Measurements from ENCODE around the gene SP140. TPM values are rescaled to one million over a fixed set of nuclear protein-coding genes. Genes with fewer than 3 reads are reported as not detected.
"Not testable (repeated sequence)": the region's sequence is repeated elsewhere in the genome, so short reads cannot be mapped to it uniquely, and the experiment has no call there.

SP140 gene
- total RNA-seq, 4 donors from 2014 or later: 0.65 to 2.5 (median 2.5) TPM; not detected in 1

GRCh38 chr2:230256733-230257332 is 31.3 kb downstream of the SP140 start:
- no peak overlapping the region for H3K4me3 ChIP-seq
- TF ChIP-seq EP300 (IDR thresholded peaks at IDR 0.05): no peak
- TF ChIP-seq CTCF (IDR thresholded peaks at IDR 0.05): no peak
- TF ChIP-seq POLR2AphosphoS5 (IDR thresholded peaks at IDR 0.05): no peak
- TF ChIP-seq POLR2A (IDR thresholded peaks at IDR 0.05; ENCODE audit: low read depth): no peak
- H3K4me1 ChIP-seq: peaks cover 0 to 11% (median 0%) of the 10 kb centered on the region in 4 donors
- H3K9me3 ChIP-seq: no peaks in the 10 kb centered on the region
- 72% methylated on average over 3 of the region's 3 CpGs for WGBS
- no peak overlapping the region for H3K27ac ChIP-seq (replicated peaks in 1 of 4)
- DNase-seq (ENCODE audit: extremely low spot score): no peak
- intact Hi-C loops (cut with DNase I): no loop called here
- no peaks in the 10 kb centered on the region for H3K27me3 ChIP-seq
- H3K36me3 ChIP-seq: no peaks in the 10 kb centered on the region

GRCh38 chr2:230258483-230258882 is 32.9 kb downstream of the SP140 start:
- no peak for DNase-seq (ENCODE audit: extremely low spot score)
- 63% methylated on average over 4 of the region's 4 CpGs for WGBS
- no peaks in the 10 kb centered on the region for H3K27me3 ChIP-seq
- H3K27ac ChIP-seq (replicated peaks in 1 of 4): no peak overlapping the region
- H3K36me3 ChIP-seq: no peaks in the 10 kb centered on the region
- H3K4me3 ChIP-seq: no peak overlapping the region
- no peaks in the 10 kb centered on the region for H3K9me3 ChIP-seq
- intact Hi-C loops (cut with DNase I): no loop called here
- TF ChIP-seq CTCF (IDR thresholded peaks at IDR 0.05): no peak
- TF ChIP-seq POLR2AphosphoS5 (IDR thresholded peaks at IDR 0.05): no peak
- no peak for TF ChIP-seq EP300 (IDR thresholded peaks at IDR 0.05)
- TF ChIP-seq POLR2A (IDR thresholded peaks at IDR 0.05; ENCODE audit: low read depth): no peak
- H3K4me1 ChIP-seq: peaks cover 0 to 11% (median 0%) of the 10 kb centered on the region in 4 donors

GRCh38 chr2:230262246-230262645 is 36.7 kb downstream of the SP140 start:
- TF ChIP-seq POLR2AphosphoS5 (IDR thresholded peaks at IDR 0.05) (no peak), EP300 (IDR thresholded peaks at IDR 0.05) (no peak), CTCF (IDR thresholded peaks at IDR 0.05) (no peak), POLR2A (IDR thresholded peaks at IDR 0.05; ENCODE audit: low read depth) (no peak)
- no peaks in the 10 kb centered on the region for H3K27me3 ChIP-seq
- no peaks in the 10 kb centered on the region for H3K9me3 ChIP-seq
- WGBS: 84% methylated on average over 5 of the region's 5 CpGs
- DNase-seq (ENCODE audit: extremely low spot score): no peak
- H3K4me3 ChIP-seq: no peak overlapping the region
- no peaks in the 10 kb centered on the region for H3K36me3 ChIP-seq
- intact Hi-C loops (cut with DNase I): no loop called here
- no peak overlapping the region for H3K27ac ChIP-seq (replicated peaks in 1 of 4)
- peaks cover 0 to 11% (median 0%) of the 10 kb centered on the region in 4 donors for H3K4me1 ChIP-seq

GRCh38 chr2:230264945-230265344 is 39.4 kb downstream of the SP140 start:
- H3K27me3 ChIP-seq; H3K4me1 ChIP-seq; intact Hi-C loops (cut with DNase I); H3K27ac ChIP-seq (replicated peaks in 1 of 4); DNase-seq (ENCODE audit: extremely low spot score); H3K4me3 ChIP-seq; H3K9me3 ChIP-seq; H3K36me3 ChIP-seq: not testable (repeated sequence)
- WGBS: 50% methylated on average over 1 of the region's 4 CpGs

- H3K4me3 ChIP-seq: no peak overlapping the region
- intact Hi-C loops (cut with DNase I): no loop called here
- DNase-seq (ENCODE audit: extremely low spot score): no peak
- peaks cover 0 to 7% (median 0%) of the 10 kb centered on the region in 4 donors for H3K4me1 ChIP-seq
- H3K27me3 ChIP-seq: no peaks in the 10 kb centered on the region
- no peaks in the 10 kb centered on the region for H3K9me3 ChIP-seq
- no peaks in the 10 kb centered on the region for H3K36me3 ChIP-seq
- TF ChIP-seq POLR2A (IDR thresholded peaks at IDR 0.05; ENCODE audit: low read depth) (no peak), CTCF (IDR thresholded peaks at IDR 0.05) (no peak), EP300 (IDR thresholded peaks at IDR 0.05) (no peak), POLR2AphosphoS5 (IDR thresholded peaks at IDR 0.05) (no peak)
- 59% methylated on average over 4 of the region's 4 CpGs for WGBS
- no peak overlapping the region for H3K27ac ChIP-seq (replicated peaks in 1 of 4)
These were observed 41.1 kb downstream of the SP140 start for GRCh38 chr2:230266638-230267037.

Data from esophagus muscularis mucosa (tissue), 4 donors.